ENCODE data around the gene CRABP2.

The CRABP2 gene

GRCh38 chr1:156743367-156744302 lies 38.3 kb upstream of the CRABP2 start:
- Histone ChIP-seq H3K27me3 (replicated peaks; ENCODE audit: insufficient read depth, low read length) (no peaks in the 10 kb centered on the region), H3K4me3 (ENCODE audit: low read length) (no peak overlapping the region), H3K9ac (ENCODE audit: low read length) (no peak overlapping the region), H3K9me3 (replicated peaks; ENCODE audit: insufficient read depth, low read length) (no peaks in the 10 kb centered on the region), H3K4me2 (ENCODE audit: low read depth, low read length) (no peak overlapping the region), H3K4me1 (ENCODE audit: low read length) (peaks cover 48% of the 10 kb centered on the region), H3K9me2 (replicated peaks; ENCODE audit: insufficient read depth, low read length) (no peaks in the 10 kb centered on the region), H2AFZ (ENCODE audit: low read length) (no peak overlapping the region), H3K27ac (ENCODE audit: low read length) (peak overlapping the region; percentile 6; the same call in 1 of the 2 replicates), H3F3A (ENCODE audit: insufficient read depth, low read length) (peaks cover 68% of the 10 kb centered on the region), H3K36me3 (replicated peaks; ENCODE audit: insufficient read depth, low read length) (no peaks in the 10 kb centered on the region), H4K20me1 (ENCODE audit: insufficient read depth, low read length) (no peaks in the 10 kb centered on the region), H3K79me2 (ENCODE audit: low read length) (peaks cover 69% of the 10 kb centered on the region)
- no peak for TF ChIP-seq CTCF (IDR thresholded peaks at IDR 0.05; ENCODE audit: low read length)
- no peak for DNase-seq

DNA sequence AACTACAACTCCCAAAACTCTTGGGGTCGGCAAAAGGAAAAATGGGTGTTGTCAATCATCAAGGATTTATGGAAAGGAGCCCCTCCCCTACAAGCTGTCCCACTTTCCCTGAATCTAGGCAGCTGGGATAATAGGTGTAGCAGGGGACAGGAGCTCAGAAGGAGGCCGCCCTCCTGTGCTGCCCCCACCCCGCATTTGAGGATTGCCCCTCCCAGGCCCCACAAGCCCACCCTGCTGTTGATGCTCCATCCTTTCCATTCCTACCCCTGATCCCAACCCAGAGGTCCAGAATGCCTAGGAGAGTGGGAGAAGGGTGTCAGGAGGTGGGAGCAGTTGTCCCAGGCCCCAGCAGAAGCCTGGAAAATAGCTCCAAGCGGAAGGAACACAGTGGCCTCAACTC lies 37.4 kb upstream of the CRABP2 start:
- H4K20me1 ChIP-seq (ENCODE audit: insufficient read depth, low read length) = no peaks in the 10 kb centered on the region
- H3K79me2 ChIP-seq (ENCODE audit: low read length) = peaks cover 65% of the 10 kb centered on the region
- DNase-seq = no peak
- no peak overlapping the region for H3K9ac ChIP-seq (ENCODE audit: low read length)
- peaks cover 62% of the 10 kb centered on the region for H3F3A ChIP-seq (ENCODE audit: insufficient read depth, low read length)
- H3K9me2 ChIP-seq (replicated peaks; ENCODE audit: insufficient read depth, low read length) = no peaks in the 10 kb centered on the region
- no peaks in the 10 kb centered on the region for H3K36me3 ChIP-seq (replicated peaks; ENCODE audit: insufficient read depth, low read length)
- no peaks in the 10 kb centered on the region for H3K27me3 ChIP-seq (replicated peaks; ENCODE audit: insufficient read depth, low read length)
- H3K4me2 ChIP-seq (ENCODE audit: low read depth, low read length) = no peak overlapping the region; the same call in 1 of the 2 replicates
- H3K9me3 ChIP-seq (replicated peaks; ENCODE audit: insufficient read depth, low read length) = no peaks in the 10 kb centered on the region
- H2AFZ ChIP-seq (ENCODE audit: low read length) = no peak overlapping the region
- H3K4me1 ChIP-seq (ENCODE audit: low read length) = peaks cover 39% of the 10 kb centered on the region
- H3K4me3 ChIP-seq (ENCODE audit: low read length) = no peak overlapping the region
- no peak for TF ChIP-seq EZH2 (optimal IDR thresholded peaks at IDR 0.05; ENCODE audit: low read depth, low read length)
- no peak for TF ChIP-seq EZH2phosphoT487 (IDR thresholded peaks at IDR 0.05; ENCODE audit: low read length)
- TF ChIP-seq CTCF (IDR thresholded peaks at IDR 0.05; ENCODE audit: low read length) = no peak
- H3K27ac ChIP-seq (ENCODE audit: low read length) = peak overlapping the region; percentile 57; the same call in 1 of the 2 replicates

GRCh38 chr1:156742017-156742416 lies 36.6 kb upstream of the CRABP2 start:
- Histone ChIP-seq H3K27me3 (replicated peaks; ENCODE audit: insufficient read depth, low read length) (no peaks in the 10 kb centered on the region), H3K9ac (ENCODE audit: low read length) (peak overlapping the region; percentile 19; the same call in 1 of the 2 replicates), H3K4me1 (ENCODE audit: low read length) (peaks cover 33% of the 10 kb centered on the region), H2AFZ (ENCODE audit: low read length) (0 out of 2 replicates have a peak overlapping the region, but pooled peaks have one; percentile 5), H3K4me2 (ENCODE audit: low read depth, low read length) (peak overlapping the region; percentile 67), H3K9me3 (replicated peaks; ENCODE audit: insufficient read depth, low read length) (no peaks in the 10 kb centered on the region), H3K4me3 (ENCODE audit: low read length) (peak overlapping the region; percentile 51), H4K20me1 (ENCODE audit: insufficient read depth, low read length) (no peaks in the 10 kb centered on the region), H3K79me2 (ENCODE audit: low read length) (peaks cover 58% of the 10 kb centered on the region), H3K36me3 (replicated peaks; ENCODE audit: insufficient read depth, low read length) (no peaks in the 10 kb centered on the region), H3K9me2 (replicated peaks; ENCODE audit: insufficient read depth, low read length) (no peaks in the 10 kb centered on the region), H3K27ac (ENCODE audit: low read length) (peak overlapping the region; percentile 57; the same call in 1 of the 2 replicates), H3F3A (ENCODE audit: insufficient read depth, low read length) (peaks cover 56% of the 10 kb centered on the region)
- no peak for TF ChIP-seq CTCF (IDR thresholded peaks at IDR 0.05; ENCODE audit: low read length)
- no peak for TF ChIP-seq EZH2 (optimal IDR thresholded peaks at IDR 0.05; ENCODE audit: low read depth, low read length)
- TF ChIP-seq EZH2phosphoT487 (IDR thresholded peaks at IDR 0.05; ENCODE audit: low read length) = no peak
- DNase-seq = no peak

Data from MM.1S (cell line).